ENCODE results near the gene RPL35A. TPM values are rescaled to one million over a fixed set of nuclear protein-coding genes. Genes with fewer than 3 reads are reported as not detected.

The RPL35A gene
- total and polyA plus RNA-seq, 9 of the 15 experiments (the other 6 are each of a cell fraction or from before 2014, with no cell fraction given): 1,475 to 2,942 (median 2,367) TPM

- TF ChIP-seq SP2 (IDR thresholded peaks at IDR 0.05; ENCODE audit: extremely low read depth, low read depth, low read length, poor library complexity, severe bottlenecking): peak; percentile 10
- no peak for TF ChIP-seq NCOA6 (IDR thresholded peaks at IDR 0.05)
- no peak for TF ChIP-seq NFRKB (IDR thresholded peaks at IDR 0.05; ENCODE audit: low read depth)
- TF ChIP-seq, protein P1, sequence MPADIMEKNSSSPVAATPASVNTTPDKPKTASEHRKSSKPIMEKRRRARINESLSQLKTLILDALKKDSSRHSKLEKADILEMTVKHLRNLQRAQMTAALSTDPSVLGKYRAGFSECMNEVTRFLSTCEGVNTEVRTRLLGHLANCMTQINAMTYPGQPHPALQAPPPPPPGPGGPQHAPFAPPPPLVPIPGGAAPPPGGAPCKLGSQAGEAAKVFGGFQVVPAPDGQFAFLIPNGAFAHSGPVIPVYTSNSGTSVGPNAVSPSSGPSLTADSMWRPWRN (IDR thresholded peaks at IDR 0.05; ENCODE audit: low read depth): no peak
- peak; percentile 64 for TF ChIP-seq PKNOX1 (IDR thresholded peaks at IDR 0.05)
- TF ChIP-seq MAZ (CRISPR knock-in tag; conservative IDR thresholded peaks at IDR 0.05 in 1 of 2, IDR thresholded peaks at IDR 0.05 in 1 of 2): peak in 1 of 2 experiments; percentile 73; a peak in 2 of 4 replicates
- no peak for TF ChIP-seq ZNF449 (CRISPR knock-in tag; IDR thresholded peaks at IDR 0.05)
- no peak for TF ChIP-seq MTA3 (IDR thresholded peaks at IDR 0.05; ENCODE audit: borderline replicate concordance)
- no peak for TF ChIP-seq SPI1 (IDR thresholded peaks at IDR 0.05; ENCODE audit: borderline replicate concordance, low read depth, low read length)
- TF ChIP-seq, protein P2, sequence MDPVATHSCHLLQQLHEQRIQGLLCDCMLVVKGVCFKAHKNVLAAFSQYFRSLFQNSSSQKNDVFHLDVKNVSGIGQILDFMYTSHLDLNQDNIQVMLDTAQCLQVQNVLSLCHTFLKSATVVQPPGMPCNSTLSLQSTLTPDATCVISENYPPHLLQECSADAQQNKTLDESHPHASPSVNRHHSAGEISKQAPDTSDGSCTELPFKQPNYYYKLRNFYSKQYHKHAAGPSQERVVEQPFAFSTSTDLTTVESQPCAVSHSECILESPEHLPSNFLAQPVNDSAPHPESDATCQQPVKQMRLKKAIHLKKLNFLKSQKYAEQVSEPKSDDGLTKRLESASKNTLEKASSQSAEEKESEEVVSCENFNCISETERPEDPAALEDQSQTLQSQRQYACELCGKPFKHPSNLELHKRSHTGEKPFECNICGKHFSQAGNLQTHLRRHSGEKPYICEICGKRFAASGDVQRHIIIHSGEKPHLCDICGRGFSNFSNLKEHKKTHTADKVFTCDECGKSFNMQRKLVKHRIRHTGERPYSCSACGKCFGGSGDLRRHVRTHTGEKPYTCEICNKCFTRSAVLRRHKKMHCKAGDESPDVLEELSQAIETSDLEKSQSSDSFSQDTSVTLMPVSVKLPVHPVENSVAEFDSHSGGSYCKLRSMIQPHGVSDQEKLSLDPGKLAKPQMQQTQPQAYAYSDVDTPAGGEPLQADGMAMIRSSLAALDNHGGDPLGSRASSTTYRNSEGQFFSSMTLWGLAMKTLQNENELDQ (CRISPR knock-in tag; IDR thresholded peaks at IDR 0.05; ENCODE audit: borderline replicate concordance): no peak
- peak; percentile 62; the same call in 1 of the 2 replicates for TF ChIP-seq CC2D1A (IDR thresholded peaks at IDR 0.05)
- no peak for TF ChIP-seq RUNX1 (IDR thresholded peaks at IDR 0.05; ENCODE audit: low read depth)
- TF ChIP-seq ZNF398 (CRISPR knock-in tag; IDR thresholded peaks at IDR 0.05): no peak
- peak in 1 of 2 experiments; percentile 76; a peak in 2 of 4 replicates for TF ChIP-seq RCOR1 (IDR thresholded peaks at IDR 0.05; ENCODE audit: borderline replicate concordance in 1 of 2, low read depth in 2 of 2, low read length in 2 of 2)
- no peak for TF ChIP-seq ELF2 (CRISPR knock-in tag; IDR thresholded peaks at IDR 0.05)
- TF ChIP-seq XRCC4 (IDR thresholded peaks at IDR 0.05; ENCODE audit: extremely low read depth, insufficient read depth, insufficient read length): no peak
- peak; percentile 24; the same call in 1 of the 2 replicates for TF ChIP-seq KAT7 (CRISPR knock-in tag; IDR thresholded peaks at IDR 0.05; ENCODE audit: borderline replicate concordance)
- TF ChIP-seq ATF7 (IDR thresholded peaks at IDR 0.05): peak; percentile 47; the same call in 1 of the 2 replicates
- no peak for TF ChIP-seq MEF2D (tag; conservative IDR thresholded peaks at IDR 0.05; ENCODE audit: low read depth)
- TF ChIP-seq SMAD2 (IDR thresholded peaks at IDR 0.05; ENCODE audit: low read depth, low read length): no peak
Observed at GRCh38 chr3:197906023-197906849, 43.8 kb upstream of the RPL35A start (continued).

Data from K562 (cell line).